Measurements from ENCODE around the gene PTPN14.

- no peak for TF ChIP-seq POLR2A (IDR thresholded peaks at IDR 0.05; ENCODE audit: low read length)
- no peak for TF ChIP-seq GATA1 (IDR thresholded peaks at IDR 0.05; ENCODE audit: low read depth, low read length)
Observed at GRCh38 chr1:214303141-214303930, 248.1 kb downstream of the PTPN14 start.
